Peyer's patch (tissue), 4 donors: ENCODE measurements around the gene OR2F1. TPM values are rescaled to one million over a fixed set of nuclear protein-coding genes. Genes with fewer than 3 reads are reported as not detected.

Experiments used
- DNase-seq, 3 donors: peaks; one replicate each; pipeline ENCODE4 v3.0.0-alpha.2; 2017 to 2019
- H3K27ac ChIP-seq, 4 donors: fragments of 200-600 bp; sonication (generic); one replicate each; pipeline ENCODE4 v1.5.1; 2016 to 2019
- H3K27me3 ChIP-seq, 2 donors: fragments of 200-600 bp; sonication (generic); one replicate each; pipeline ENCODE4 v1.5.1; 2019
- H3K36me3 ChIP-seq, 3 donors: fragments of 200-600 bp; sonication (generic); one replicate each; pipeline ENCODE4 v1.5.1; 2016 to 2019
- H3K4me1 ChIP-seq, 4 donors: fragments of 200-600 bp; sonication (generic); one replicate each; pipeline ENCODE4 v1.5.1; 2016 to 2019
- H3K4me3 ChIP-seq, 4 donors: fragments of 200-600 bp; sonication (generic); 1 replicate in 3 of 4; 2 replicates in 1 of 4; pipeline ENCODE4 v1.5.1; 2016 to 2019; ENCODE audit warnings: mild to moderate bottlenecking in 1 of 4
- H3K9me3 ChIP-seq, 4 donors: fragments of 200-600 bp; sonication (generic); one replicate each; pipeline ENCODE4 v1.5.1; 2016 to 2019; ENCODE audit warnings: mild to moderate bottlenecking in 1 of 4
- CTCF ChIP-seq, 6 experiments: fragments of 450-650 bp in 4 of 6; fragments of 200-600 bp in 2 of 6; sonication (generic) in 1 of 6; IDR thresholded peaks; one replicate each; pipeline ENCODE4 v1.5.1; 2017 to 2019; ENCODE audit warnings: antibody characterized with exemption in 6 of 6, mild to moderate bottlenecking in 3 of 6, moderate library complexity in 1 of 6
- POLR2A ChIP-seq, 2 donors: fragments of 450-650 bp; IDR thresholded peaks; one replicate each; pipeline ENCODE4 v1.5.1; 2017; ENCODE audit warnings: antibody characterized with exemption in 2 of 2, mild to moderate bottlenecking in 2 of 2, moderate library complexity in 2 of 2
- total RNA-seq, 4 donors: library from RNA; depleted of rRNA; stranded (reverse); fragments of >200 nt; gene quantifications; one replicate each; pipeline ENCODE4 v1.1.0, GENCODE V29; 2016

OR2F1 gene
- total RNA-seq, result not detected

- Histone ChIP-seq H3K27ac (no peak within 1 kb of the TSS), H3K4me1 (no peaks in the 10 kb centered on the region), H3K9me3 (no peaks in the 10 kb centered on the region), H3K36me3 (no peaks in the 10 kb centered on the region), H3K4me3 (no peak within 1 kb of the TSS), H3K27me3 (no peaks in the 10 kb centered on the region)
- DNase-seq, result no peak
- TF ChIP-seq POLR2A (IDR thresholded peaks at IDR 0.05) (no peak), CTCF (IDR thresholded peaks at IDR 0.05) (no peak)
Observed at GRCh38 chr7:143954544-143954943, at the start of gene OR2F1. Gene OR2F1, plus strand, starts transcription at chr7:143954844. Its CDS starts 5,127 bp downstream, at chr7:143959971.

GRCh38 chr7:143905509-143905908, 49.1 kb upstream of the OR2F1 start:
- Histone ChIP-seq H3K4me3 (no peak overlapping the region), H3K27me3 (no peaks in the 10 kb centered on the region), H3K9me3 (no peaks in the 10 kb centered on the region), H3K4me1 (peaks cover 0 to 13% (median 0%) of the 10 kb centered on the region in 4 donors), H3K27ac (no peak overlapping the region), H3K36me3 (no peaks in the 10 kb centered on the region)
- no peak for DNase-seq
- TF ChIP-seq CTCF (IDR thresholded peaks at IDR 0.05) (no peak), POLR2A (IDR thresholded peaks at IDR 0.05) (no peak)

- no peak for TF ChIP-seq POLR2A (IDR thresholded peaks at IDR 0.05)
- Histone ChIP-seq H3K4me1 (peaks cover 0 to 13% (median 0%) of the 10 kb centered on the region in 4 donors), H3K36me3 (no peaks in the 10 kb centered on the region), H3K27me3 (no peaks in the 10 kb centered on the region), H3K4me3 (no peak overlapping the region), H3K9me3 (no peaks in the 10 kb centered on the region), H3K27ac (no peak overlapping the region)
- DNase-seq, result no peak
Observed at GRCh38 chr7:143906151-143906550, 48.5 kb upstream of the OR2F1 start.

GRCh38 chr7:143906895-143907294, 47.7 kb upstream of the OR2F1 start:
- no peak for TF ChIP-seq CTCF (IDR thresholded peaks at IDR 0.05)
- TF ChIP-seq POLR2A (IDR thresholded peaks at IDR 0.05), result no peak
- no peak for DNase-seq

GRCh38 chr7:143908120-143908519, 46.5 kb upstream of the OR2F1 start:
- H3K4me1 ChIP-seq, result peaks cover 0 to 6% (median 0%) of the 10 kb centered on the region in 4 donors
- H3K27ac ChIP-seq, result no peak overlapping the region
- no peak overlapping the region for H3K4me3 ChIP-seq
- TF ChIP-seq CTCF (IDR thresholded peaks at IDR 0.05) (no peak), POLR2A (IDR thresholded peaks at IDR 0.05) (no peak)
- no peaks in the 10 kb centered on the region for H3K36me3 ChIP-seq
- no peaks in the 10 kb centered on the region for H3K27me3 ChIP-seq
- no peak for DNase-seq
- no peaks in the 10 kb centered on the region for H3K9me3 ChIP-seq

More at GRCh38 chr7:143906895-143907294, 47.7 kb upstream of the OR2F1 start:
- Histone ChIP-seq H3K9me3 (no peaks in the 10 kb centered on the region), H3K27ac (no peak overlapping the region), H3K27me3 (no peaks in the 10 kb centered on the region), H3K36me3 (no peaks in the 10 kb centered on the region), H3K4me3 (no peak overlapping the region), H3K4me1 (peaks cover 0 to 13% (median 0%) of the 10 kb centered on the region in 4 donors)

- H3K27ac ChIP-seq, result no peak overlapping the region
- no peak for TF ChIP-seq POLR2A (IDR thresholded peaks at IDR 0.05)
- no peak for TF ChIP-seq CTCF (IDR thresholded peaks at IDR 0.05)
- H3K4me1 ChIP-seq, result no peaks in the 10 kb centered on the region
- no peak for DNase-seq
- no peak overlapping the region for H3K4me3 ChIP-seq
- H3K36me3 ChIP-seq, result no peaks in the 10 kb centered on the region
- no peaks in the 10 kb centered on the region for H3K27me3 ChIP-seq
- no peaks in the 10 kb centered on the region for H3K9me3 ChIP-seq
Observed at GRCh38 chr7:143909863-143910262, 44.8 kb upstream of the OR2F1 start.
